Measurements from ENCODE around the gene SLC17A6.

Gene SLC17A6

GRCh38 chr11:22389526-22390282, 51.5 kb downstream of the SLC17A6 start:
- no peak for DNase-seq (ENCODE audit: low read depth)

- DNase-seq (ENCODE audit: low read depth): no peak
Measured at GRCh38 chr11:22390283-22390655, 52.1 kb downstream of the SLC17A6 start.

GRCh38 chr11:22392561-22392960, 54.4 kb downstream of the SLC17A6 start:
- no peak for DNase-seq (ENCODE audit: low read depth)

- DNase-seq (ENCODE audit: low read depth): no peak
Measured at GRCh38 chr11:22405377-22405776, 67.2 kb downstream of the SLC17A6 start.

- DNase-seq (ENCODE audit: low read depth): no peak
Measured at GRCh38 chr11:22407267-22407666, 69.1 kb downstream of the SLC17A6 start.

GRCh38 chr11:22407921-22408320, 69.7 kb downstream of the SLC17A6 start:
- DNase-seq (ENCODE audit: low read depth): no peak

GRCh38 chr11:22415476-22415875, 77.3 kb downstream of the SLC17A6 start:
- DNase-seq (ENCODE audit: low read depth): no peak

GRCh38 chr11:22416462-22416861, 78.3 kb downstream of the SLC17A6 start:
- no peak for DNase-seq (ENCODE audit: low read depth)

GRCh38 chr11:22426915-22427314, 88.7 kb downstream of the SLC17A6 start:
- DNase-seq (ENCODE audit: low read depth): no peak
